ENCODE data around the gene FBXL19. TPM values are rescaled to one million over a fixed set of nuclear protein-coding genes. Genes with fewer than 3 reads are reported as not detected.

The FBXL19 gene
- total and polyA plus RNA-seq, 9 of the 15 experiments (the other 6 are each of a cell fraction or from before 2014, with no cell fraction given): 0.13 to 48.0 (median 13.5) TPM; not detected in 1

- TF ChIP-seq ZBTB7A (IDR thresholded peaks at IDR 0.05; ENCODE audit: borderline replicate concordance, control insufficient read depth, low read depth, low read length): peak; percentile 92
- TF ChIP-seq RBFOX2 (IDR thresholded peaks at IDR 0.05; ENCODE audit: low read depth, low read length): peak; percentile 59
- TF ChIP-seq SIN3A (IDR thresholded peaks at IDR 0.05; ENCODE audit: borderline replicate concordance in 2 of 2, control insufficient read depth in 1 of 2, low read depth in 2 of 2, low read length in 2 of 2): no peak
- TF ChIP-seq, protein P1, sequence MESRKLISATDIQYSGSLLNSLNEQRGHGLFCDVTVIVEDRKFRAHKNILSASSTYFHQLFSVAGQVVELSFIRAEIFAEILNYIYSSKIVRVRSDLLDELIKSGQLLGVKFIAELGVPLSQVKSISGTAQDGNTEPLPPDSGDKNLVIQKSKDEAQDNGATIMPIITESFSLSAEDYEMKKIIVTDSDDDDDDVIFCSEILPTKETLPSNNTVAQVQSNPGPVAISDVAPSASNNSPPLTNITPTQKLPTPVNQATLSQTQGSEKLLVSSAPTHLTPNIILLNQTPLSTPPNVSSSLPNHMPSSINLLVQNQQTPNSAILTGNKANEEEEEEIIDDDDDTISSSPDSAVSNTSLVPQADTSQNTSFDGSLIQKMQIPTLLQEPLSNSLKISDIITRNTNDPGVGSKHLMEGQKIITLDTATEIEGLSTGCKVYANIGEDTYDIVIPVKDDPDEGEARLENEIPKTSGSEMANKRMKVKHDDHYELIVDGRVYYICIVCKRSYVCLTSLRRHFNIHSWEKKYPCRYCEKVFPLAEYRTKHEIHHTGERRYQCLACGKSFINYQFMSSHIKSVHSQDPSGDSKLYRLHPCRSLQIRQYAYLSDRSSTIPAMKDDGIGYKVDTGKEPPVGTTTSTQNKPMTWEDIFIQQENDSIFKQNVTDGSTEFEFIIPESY (CRISPR knock-in tag; IDR thresholded peaks at IDR 0.05): peak; percentile 99
- TF ChIP-seq XRCC5 (IDR thresholded peaks at IDR 0.05; ENCODE audit: low read depth, low read length): peak; percentile 32; the same call in 1 of the 2 replicates
- TF ChIP-seq MTA3 (IDR thresholded peaks at IDR 0.05; ENCODE audit: borderline replicate concordance): peak; percentile 68; the same call in 1 of the 2 replicates
- peak; percentile 72 for TF ChIP-seq POLR2AphosphoS2 (IDR thresholded peaks at IDR 0.05; ENCODE audit: low read length)
- TF ChIP-seq ZBTB9 (CRISPR knock-in tag; IDR thresholded peaks at IDR 0.05): peak; percentile 61; the same call in 1 of the 2 replicates
- TF ChIP-seq STAG1 (CRISPR knock-in tag; IDR thresholded peaks at IDR 0.05; ENCODE audit: borderline replicate concordance): peak; percentile 84; the same call in 1 of the 2 replicates
- no peak for TF ChIP-seq POLR2AphosphoS5 (IDR thresholded peaks at IDR 0.05; ENCODE audit: control insufficient read depth, insufficient read depth, low read depth, low read length)
- TF ChIP-seq CREM (IDR thresholded peaks at IDR 0.05; ENCODE audit: low read depth): 0 out of 2 replicates have a peak, but pooled peaks have one; percentile 31
- 0 out of 2 replicates have a peak, but pooled peaks have one; percentile 35 for TF ChIP-seq CXXC5 (CRISPR knock-in tag; IDR thresholded peaks at IDR 0.05)
- TF ChIP-seq, protein P2, sequence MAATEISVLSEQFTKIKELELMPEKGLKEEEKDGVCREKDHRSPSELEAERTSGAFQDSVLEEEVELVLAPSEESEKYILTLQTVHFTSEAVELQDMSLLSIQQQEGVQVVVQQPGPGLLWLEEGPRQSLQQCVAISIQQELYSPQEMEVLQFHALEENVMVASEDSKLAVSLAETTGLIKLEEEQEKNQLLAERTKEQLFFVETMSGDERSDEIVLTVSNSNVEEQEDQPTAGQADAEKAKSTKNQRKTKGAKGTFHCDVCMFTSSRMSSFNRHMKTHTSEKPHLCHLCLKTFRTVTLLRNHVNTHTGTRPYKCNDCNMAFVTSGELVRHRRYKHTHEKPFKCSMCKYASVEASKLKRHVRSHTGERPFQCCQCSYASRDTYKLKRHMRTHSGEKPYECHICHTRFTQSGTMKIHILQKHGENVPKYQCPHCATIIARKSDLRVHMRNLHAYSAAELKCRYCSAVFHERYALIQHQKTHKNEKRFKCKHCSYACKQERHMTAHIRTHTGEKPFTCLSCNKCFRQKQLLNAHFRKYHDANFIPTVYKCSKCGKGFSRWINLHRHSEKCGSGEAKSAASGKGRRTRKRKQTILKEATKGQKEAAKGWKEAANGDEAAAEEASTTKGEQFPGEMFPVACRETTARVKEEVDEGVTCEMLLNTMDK (IDR thresholded peaks at IDR 0.05; ENCODE audit: borderline replicate concordance, insufficient read depth, low read depth, low read length, poor library complexity, severe bottlenecking): peak; percentile 73
- TF ChIP-seq RAD21 (CRISPR knock-in tag; conservative IDR thresholded peaks at IDR 0.05 in 1 of 2, IDR thresholded peaks at IDR 0.05 in 1 of 2): peak; percentile 34 to 68; a peak in 3 of 4 replicates
- TF ChIP-seq KHSRP (IDR thresholded peaks at IDR 0.05): no peak
- TF ChIP-seq CREB1 (IDR thresholded peaks at IDR 0.05): no peak
- TF ChIP-seq CREB1 (CRISPR knock-in tag; IDR thresholded peaks at IDR 0.05): 0 out of 2 replicates have a peak, but pooled peaks have one; percentile 38
Measured at GRCh38 chr16:30953511-30954124, 30.2 kb downstream of the FBXL19 start (continued).

Data from K562 (cell line).